K562 (cell line): ENCODE results near the gene DPY19L1. TPM values are rescaled to one million over a fixed set of nuclear protein-coding genes. Genes with fewer than 3 reads are reported as not detected.

Experiments
- EGR1 ChIP-seq: fragments of 450-650 bp; conservative IDR thresholded peaks from 2 replicates; pipeline ENCODE4 v1.6.1; 2017; ENCODE audit warnings: mild to moderate bottlenecking
- EP400 ChIP-seq: fragments of 450-650 bp; IDR thresholded peaks from 2 replicates; pipeline ENCODE4 v1.6.1; 2017; ENCODE audit warnings: antibody characterized with exemption, mild to moderate bottlenecking, moderate library complexity
- FOXK2 ChIP-seq, 2 experiments: fragments of 450-650 bp; IDR thresholded peaks in 1 of 2; conservative IDR thresholded peaks in 1 of 2; 2 replicates each; pipeline ENCODE4 v1.6.1; 2016; ENCODE audit warnings: low read depth in 2 of 2, mild to moderate bottlenecking in 1 of 2
- GABPA ChIP-seq: fragments of 200-800 bp; sonication (Bioruptor generic); conservative IDR thresholded peaks from 2 replicates; pipeline ENCODE4 v1.6.1; 2016; ENCODE audit warnings: low read depth, missing genetic modification characterization, missing compliant biosample characterization
- MED1 ChIP-seq: sonication (generic); formaldehyde crosslinking; IDR thresholded peaks from 2 replicates; pipeline ENCODE4 v1.8.1; 2023; ENCODE audit warnings: missing genetic modification reagents, borderline replicate concordance
- MTA1 ChIP-seq: fragments of 450-650 bp; IDR thresholded peaks from 2 replicates; pipeline ENCODE4 v1.6.1; 2017; ENCODE audit warnings: borderline replicate concordance
- MXI1 ChIP-seq: IDR thresholded peaks from 2 replicates; pipeline ENCODE4 v1.6.1; 2011; ENCODE audit warnings: low read depth, mild to moderate bottlenecking, improper control_type of control experiment, low read length
- NR2C2 ChIP-seq, 2 experiments: fragments of 200-800 bp in 1 of 2; sonication (Bioruptor generic) in 1 of 2; sonication (generic) in 1 of 2; formaldehyde crosslinking in 1 of 2; IDR thresholded peaks; 2 replicates each; pipeline versions ENCODE4 v1.6.1 to v1.8.0; 2016 to 2022; ENCODE audit warnings: mild to moderate bottlenecking in 1 of 2, missing compliant biosample characterization in 1 of 2, missing genetic modification characterization in 1 of 2, missing genetic modification reagents in 1 of 2
- PHF8 ChIP-seq: fragments of 200-600 bp; sonication (generic); IDR thresholded peaks from 2 replicates; pipeline ENCODE4 v1.6.1; 2012; ENCODE audit warnings: mixed run types, mild to moderate bottlenecking, inconsistent platforms, low read length, moderate library complexity, borderline replicate concordance
- PML ChIP-seq: IDR thresholded peaks from 2 replicates; pipeline ENCODE4 v1.6.1; 2012; ENCODE audit warnings: low read length, inconsistent platforms
- PYGO2 ChIP-seq: fragments of 450-650 bp; IDR thresholded peaks from 2 replicates; pipeline ENCODE4 v1.6.1; 2016; ENCODE audit warnings: mild to moderate bottlenecking, missing genetic modification characterization, moderate library complexity, missing compliant biosample characterization
- RBM25 ChIP-seq: fragments of 200-400 bp; formaldehyde crosslinking; IDR thresholded peaks from 2 replicates; pipeline ENCODE4 v1.6.1; 2018; ENCODE audit warnings: low read length, low read depth, moderate library complexity; ENCODE audit not compliant: severe bottlenecking
- SAFB ChIP-seq: fragments of 200-400 bp; formaldehyde crosslinking; IDR thresholded peaks from 2 replicates; pipeline ENCODE4 v1.6.1; 2017; ENCODE audit warnings: low read depth, low read length, borderline replicate concordance
- SMARCE1 ChIP-seq: fragments of 450-650 bp; IDR thresholded peaks from 2 replicates; pipeline ENCODE4 v1.7.1; 2016; ENCODE audit warnings: mild to moderate bottlenecking
- SNIP1 ChIP-seq: fragments of 450-650 bp; IDR thresholded peaks from 2 replicates; pipeline ENCODE4 v1.7.1; 2017; ENCODE audit warnings: low read depth, mild to moderate bottlenecking
- SREBF1 ChIP-seq: fragments of 150-350 bp; IDR thresholded peaks from 2 replicates; pipeline ENCODE4 v1.6.1; 2014; ENCODE audit warnings: antibody characterized with exemption, low read depth, low read length, borderline replicate concordance
- TAF15 ChIP-seq: fragments of 200-400 bp; formaldehyde crosslinking; IDR thresholded peaks from 2 replicates; pipeline ENCODE4 v1.6.1; 2017; ENCODE audit warnings: mild to moderate bottlenecking, low read depth, low read length, moderate library complexity
- ZNF184 ChIP-seq: sonication (generic); formaldehyde crosslinking; IDR thresholded peaks from 2 replicates; pipeline ENCODE4 v1.5.0; 2020; ENCODE audit warnings: missing genetic modification reagents
- ZNF212 ChIP-seq: fragments of 450-650 bp; formaldehyde crosslinking; IDR thresholded peaks from 2 replicates; pipeline ENCODE4 v1.4.0; 2020; ENCODE audit warnings: mild to moderate bottlenecking
- polyA plus RNA-seq, 8 experiments: library from polyadenylated mRNA; depleted of rRNA in 4 of 8; stranded (reverse) in 5 of 8; unstranded in 3 of 8; fragments of >200 nt; fragmentation: Nextera tagmentation in 2 of 8; fragmentation: Illumina TruSeq in 1 of 8; extraction: Ambion mirVana in 2 of 8; extraction: Trizol in 1 of 8; gene quantifications; 2 replicates each; pipeline versions ENCODE4 v1.2.1 to v1.2.3, GENCODE V29; 2011 to 2014; ENCODE audit warnings: inconsistent platforms in 1 of 8, missing spikeins in 1 of 8
- total RNA-seq, 7 experiments: library from RNA; depleted of rRNA in 6 of 7; stranded (reverse); fragments of >200 nt in 6 of 7; fragmentation: Illumina TruSeq in 2 of 7; extraction: Trizol in 2 of 7; gene quantifications; 2 replicates each; pipeline versions ENCODE4 v1.2.1 to v1.2.3, GENCODE V29; 2011 to 2021; ENCODE audit warnings: low replicate concordance in 1 of 7
- TF ChIP-seq, protein P1 (sequence below), 2 experiments: IDR thresholded peaks; 2 replicates each; pipeline ENCODE4 v1.6.1; 2012; ENCODE audit warnings: improper control_type of control experiment in 2 of 2, low read depth in 2 of 2, low read length in 2 of 2, borderline replicate concordance in 1 of 2
- TF ChIP-seq, protein P2 (sequence below): IDR thresholded peaks from 2 replicates; pipeline ENCODE4 v1.6.1; 2011; ENCODE audit warnings: borderline replicate concordance, low read depth, mild to moderate bottlenecking, moderate library complexity, low read length; ENCODE audit not compliant: insufficient read depth, poor library complexity, severe bottlenecking
- TF ChIP-seq, protein P3 (sequence below): fragments of 450-650 bp; IDR thresholded peaks from one replicate; pipeline ENCODE4 v1.6.1; 2018; ENCODE audit warnings: mild to moderate bottlenecking, moderate library complexity; ENCODE audit not compliant: partially characterized antibody

Gene DPY19L1
- total and polyA plus RNA-seq, 9 of the 15 experiments (the other 6 are each of a cell fraction or from before 2014, with no cell fraction given) = 4.0 to 34.3 (median 22.1) TPM

DNA sequence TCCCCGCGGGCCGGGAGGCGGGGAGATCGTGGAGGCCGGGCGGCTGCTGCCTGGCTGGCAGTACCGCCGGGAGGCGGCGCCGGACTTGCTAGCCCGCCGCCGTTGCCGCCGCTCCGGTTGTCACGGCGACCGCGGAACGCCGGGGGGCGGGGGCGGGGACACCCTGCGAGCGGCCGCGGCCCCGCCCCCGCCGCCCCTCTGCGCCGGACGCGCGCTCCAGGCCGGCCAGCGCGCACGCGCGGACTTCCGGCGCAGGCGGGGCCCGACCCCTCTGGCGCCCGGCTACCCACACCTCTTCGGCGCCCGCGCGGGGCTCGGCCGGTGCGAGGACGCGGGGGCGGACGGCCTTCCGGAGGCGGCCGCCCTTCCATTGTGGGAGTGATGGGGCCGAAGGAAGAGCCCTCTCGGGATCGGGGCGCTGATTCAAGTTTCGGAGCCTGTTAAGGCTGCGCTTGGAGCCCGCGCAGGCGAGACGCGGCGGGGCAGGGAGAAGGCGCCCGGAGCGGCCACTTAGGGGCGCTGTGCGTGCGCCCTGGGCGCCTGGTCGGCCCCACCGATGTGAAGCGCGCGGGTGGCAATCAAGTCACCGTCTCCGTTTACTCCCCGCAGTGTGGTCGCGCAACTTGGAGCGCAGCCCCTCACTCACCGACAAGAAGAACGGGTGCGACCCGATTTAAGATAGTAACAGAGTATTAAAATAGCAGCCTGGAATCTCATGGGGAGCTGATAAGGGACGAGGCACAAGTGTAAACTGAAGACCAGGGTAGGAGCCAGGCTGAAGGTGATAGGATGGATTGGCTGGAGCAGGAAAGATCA lies 449 bp upstream of the DPY19L1 start (continued):
- TF ChIP-seq NR2C2 (CRISPR knock-in tag; IDR thresholded peaks at IDR 0.05) (0 out of 2 replicates have a peak, but pooled peaks have one; percentile 23), NR2C2 (tag; IDR thresholded peaks at IDR 0.05) (no peak; the same call in 1 of the 2 replicates), PYGO2 (tag) (no peak), EGR1 (peak; percentile 98), MTA1 (no peak), MED1 (CRISPR knock-in tag) (no peak), SMARCE1 (no peak; the same call in 1 of the 2 replicates), SREBF1 (no peak), ZNF212 (CRISPR knock-in tag) (no peak), FOXK2 (conservative IDR thresholded peaks at IDR 0.05 in 1 of 2, IDR thresholded peaks at IDR 0.05 in 1 of 2; ENCODE audit: low read depth in 2 of 2) (no peak), PML (no peak), RBM25 (peak; percentile 20), MXI1 (peak; percentile 61; the same call in 1 of the 2 replicates), PHF8 (peak; percentile 82; the same call in 1 of the 2 replicates), SNIP1 (no peak), SAFB (peak; percentile 51; the same call in 1 of the 2 replicates), TAF15 (no peak), EP400 (no peak), GABPA (tag) (peak; percentile 41; the same call in 1 of the 2 replicates), ZNF184 (CRISPR knock-in tag) (no peak)
- TF ChIP-seq, protein P1, sequence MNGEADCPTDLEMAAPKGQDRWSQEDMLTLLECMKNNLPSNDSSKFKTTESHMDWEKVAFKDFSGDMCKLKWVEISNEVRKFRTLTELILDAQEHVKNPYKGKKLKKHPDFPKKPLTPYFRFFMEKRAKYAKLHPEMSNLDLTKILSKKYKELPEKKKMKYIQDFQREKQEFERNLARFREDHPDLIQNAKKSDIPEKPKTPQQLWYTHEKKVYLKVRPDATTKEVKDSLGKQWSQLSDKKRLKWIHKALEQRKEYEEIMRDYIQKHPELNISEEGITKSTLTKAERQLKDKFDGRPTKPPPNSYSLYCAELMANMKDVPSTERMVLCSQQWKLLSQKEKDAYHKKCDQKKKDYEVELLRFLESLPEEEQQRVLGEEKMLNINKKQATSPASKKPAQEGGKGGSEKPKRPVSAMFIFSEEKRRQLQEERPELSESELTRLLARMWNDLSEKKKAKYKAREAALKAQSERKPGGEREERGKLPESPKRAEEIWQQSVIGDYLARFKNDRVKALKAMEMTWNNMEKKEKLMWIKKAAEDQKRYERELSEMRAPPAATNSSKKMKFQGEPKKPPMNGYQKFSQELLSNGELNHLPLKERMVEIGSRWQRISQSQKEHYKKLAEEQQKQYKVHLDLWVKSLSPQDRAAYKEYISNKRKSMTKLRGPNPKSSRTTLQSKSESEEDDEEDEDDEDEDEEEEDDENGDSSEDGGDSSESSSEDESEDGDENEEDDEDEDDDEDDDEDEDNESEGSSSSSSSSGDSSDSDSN (IDR thresholded peaks at IDR 0.05; ENCODE audit: borderline replicate concordance in 1 of 2, low read depth in 2 of 2, low read length in 2 of 2) = peak in 1 of 2 experiments; percentile 72; a peak in 3 of 4 replicates
- TF ChIP-seq, protein P2, sequence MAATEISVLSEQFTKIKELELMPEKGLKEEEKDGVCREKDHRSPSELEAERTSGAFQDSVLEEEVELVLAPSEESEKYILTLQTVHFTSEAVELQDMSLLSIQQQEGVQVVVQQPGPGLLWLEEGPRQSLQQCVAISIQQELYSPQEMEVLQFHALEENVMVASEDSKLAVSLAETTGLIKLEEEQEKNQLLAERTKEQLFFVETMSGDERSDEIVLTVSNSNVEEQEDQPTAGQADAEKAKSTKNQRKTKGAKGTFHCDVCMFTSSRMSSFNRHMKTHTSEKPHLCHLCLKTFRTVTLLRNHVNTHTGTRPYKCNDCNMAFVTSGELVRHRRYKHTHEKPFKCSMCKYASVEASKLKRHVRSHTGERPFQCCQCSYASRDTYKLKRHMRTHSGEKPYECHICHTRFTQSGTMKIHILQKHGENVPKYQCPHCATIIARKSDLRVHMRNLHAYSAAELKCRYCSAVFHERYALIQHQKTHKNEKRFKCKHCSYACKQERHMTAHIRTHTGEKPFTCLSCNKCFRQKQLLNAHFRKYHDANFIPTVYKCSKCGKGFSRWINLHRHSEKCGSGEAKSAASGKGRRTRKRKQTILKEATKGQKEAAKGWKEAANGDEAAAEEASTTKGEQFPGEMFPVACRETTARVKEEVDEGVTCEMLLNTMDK = peak; percentile 73
- TF ChIP-seq, protein P3, sequence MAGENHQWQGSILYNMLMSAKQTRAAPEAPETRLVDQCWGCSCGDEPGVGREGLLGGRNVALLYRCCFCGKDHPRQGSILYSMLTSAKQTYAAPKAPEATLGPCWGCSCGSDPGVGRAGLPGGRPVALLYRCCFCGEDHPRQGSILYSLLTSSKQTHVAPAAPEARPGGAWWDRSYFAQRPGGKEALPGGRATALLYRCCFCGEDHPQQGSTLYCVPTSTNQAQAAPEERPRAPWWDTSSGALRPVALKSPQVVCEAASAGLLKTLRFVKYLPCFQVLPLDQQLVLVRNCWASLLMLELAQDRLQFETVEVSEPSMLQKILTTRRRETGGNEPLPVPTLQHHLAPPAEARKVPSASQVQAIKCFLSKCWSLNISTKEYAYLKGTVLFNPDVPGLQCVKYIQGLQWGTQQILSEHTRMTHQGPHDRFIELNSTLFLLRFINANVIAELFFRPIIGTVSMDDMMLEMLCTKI = no peak
